Heart left ventricle (tissue), 16 donors: ENCODE measurements around the gene POMGNT1. TPM values are rescaled to one million over a fixed set of nuclear protein-coding genes. Genes with fewer than 3 reads are reported as not detected.

Experiments used
- ATAC-seq, 4 donors: fragments of 200-7000 bp; cut with Tn5 transposase; one replicate each; pipeline ENCODE4 v1.9.1; 2020 to 2022; ENCODE audit warnings: moderate library complexity in 4 of 4, mild to moderate bottlenecking in 3 of 4, moderate number of reproducible peaks in 1 of 4
- DNase-seq, 5 donors: peaks; one replicate each; pipeline ENCODE4 v3.0.0-alpha.2; 2020
- H3K27ac ChIP-seq, 12 donors: fragments of 200-600 bp; sonication (generic) in 4 of 12; one replicate each; pipeline versions ENCODE4 v1.5.0 to v1.8.0; 2016 to 2022; ENCODE audit warnings: mild to moderate bottlenecking in 2 of 12
- H3K27me3 ChIP-seq, 9 donors: fragments of 200-600 bp; sonication (generic) in 2 of 9; one replicate each; pipeline versions ENCODE4 v1.5.1 to v1.8.0; 2016 to 2022; ENCODE audit warnings: mild to moderate bottlenecking in 3 of 9
- H3K36me3 ChIP-seq, 9 donors: fragments of 200-600 bp; sonication (generic) in 2 of 9; one replicate each; pipeline versions ENCODE4 v1.5.0 to v1.8.0; 2018 to 2022; ENCODE audit warnings: mild to moderate bottlenecking in 2 of 9
- H3K4me1 ChIP-seq, 12 donors: fragments of 200-600 bp; sonication (generic) in 4 of 12; one replicate each; pipeline versions ENCODE4 v1.5.0 to v1.8.0; 2016 to 2022; ENCODE audit warnings: mild to moderate bottlenecking in 3 of 12
- H3K4me3 ChIP-seq, 12 donors: fragments of 200-600 bp; sonication (generic) in 4 of 12; one replicate each; pipeline versions ENCODE4 v1.5.0 to v1.8.0; 2017 to 2022; ENCODE audit warnings: mild to moderate bottlenecking in 9 of 12, moderate library complexity in 4 of 12
- H3K9me3 ChIP-seq, 12 donors: fragments of 200-600 bp; sonication (generic) in 4 of 12; one replicate each; pipeline versions ENCODE4 v1.5.0 to v1.8.0; 2016 to 2022; ENCODE audit warnings: mild to moderate bottlenecking in 1 of 12
- POLR2A ChIP-seq, 2 donors: fragments of 450-650 bp; IDR thresholded peaks; one replicate each; pipeline ENCODE4 v1.6.1; 2017; ENCODE audit warnings: antibody characterized with exemption in 2 of 2, mild to moderate bottlenecking in 2 of 2, moderate library complexity in 2 of 2
- WGBS, 4 donors: extraction: QIAGEN DNeasy Blood & Tissue Kit in 2 of 4; methylation state at CpG; one replicate each; pipeline versions ENCODE4 v1.1.5 to v1.1.7; 2013 to 2018; 5-methylcytosine and 5-hydroxymethylcytosine counted together
- intact Hi-C, 10 donors: fragments of 100-400 bp; cut with DNase I; formaldehyde crosslinking; loops; one replicate each; pipeline versions ENCODE4 v1.11.1 to v1.14.2; 2022
- polyA plus RNA-seq, 2 donors: library from polyadenylated mRNA; stranded (reverse); fragments of 200-250 nt; gene quantifications; one replicate each; pipeline ENCODE4 v1.2.3, GENCODE V29; 2013
- total RNA-seq, 9 donors: library from RNA; depleted of rRNA in 2 of 9; stranded (reverse); fragments of >200 nt in 2 of 9; fragmentation: NEBNext Ultra II Directional in 3 of 9; extraction: Animal tissue kit (Norgen Biotek cat#: 25700) in 3 of 9; gene quantifications; one replicate each; pipeline versions ENCODE4 v1.1.0 to v1.2.4, GENCODE V29; 2016 to 2023
- TF ChIP-seq, protein P1 (sequence below), 12 donors: fragments of 200-600 bp; sonication (generic) in 4 of 12; IDR thresholded peaks; one replicate each; pipeline versions ENCODE4 v1.5.0 to v1.8.0; 2018 to 2022; ENCODE audit warnings: antibody characterized with exemption in 12 of 12, mild to moderate bottlenecking in 5 of 12
- donor health status: ischemic (EF 13 %, LVEDD 7.1; RV severe dilation, severe dysfunction).
- donor health status: healthy with polysubstance abuse.
- donor health status: DM: no; HTN: yes; CAD: no.
- donor health status: DM: no; HTN: no; CAD: no.
- donor health status: ischemic (EF 25% LVEDD 6.9; RV normal size, moderate dysfunction).
- donor health status: ischemic (EF 25% LVEDD 5.7; RV mildly dilated, moderate dysfunction).
- donor health status: healthy.
- donor health status: DM: yes; HTN: yes; CAD: no.
- donor health status: ischemic (EF 35%, LVEDD 5.7; RV mildly dilated, moderate dysfunction).
- donor health status: nonischemic (EF 11% LVEDD 7.7; RV severe dilation, severe dysfunction).
- donor health status: DM: yes; HTN: yes; CAD: no.
- donor health status: PGD.
- donor health status: ischemic (EF 29% LVEDD 5.4; RV normal size, mild dysfunction).
- donor health status: nonischemic (EF 23%, LVEDD 6.1; RV moderate dilation, normal function).

The POMGNT1 gene
- total and polyA plus RNA-seq, 11 donors: 85.2 to 203 (median 139) TPM

DNA sequence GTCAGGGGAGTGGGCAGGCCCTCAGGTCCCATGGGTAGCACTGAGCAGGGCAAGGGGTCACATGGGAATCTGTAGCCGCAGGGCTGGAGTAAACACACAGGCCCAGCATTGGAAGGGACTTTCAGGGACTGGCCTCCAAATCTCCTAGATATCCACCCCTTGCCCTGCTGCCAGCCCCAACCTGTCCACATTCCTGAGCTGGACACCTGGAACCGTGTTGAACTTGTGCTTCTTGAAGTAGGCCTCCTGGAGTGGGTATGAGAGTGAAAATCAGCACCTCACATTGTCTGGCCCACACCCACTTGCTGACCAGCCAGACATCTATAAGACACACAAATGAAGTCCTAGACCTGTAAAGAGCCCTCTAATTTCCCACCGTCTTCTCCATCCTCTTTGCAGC is 7.7 kb downstream of the POMGNT1 start:
- peaks cover 0 to 73% (median 54%) of the 10 kb centered on the region in 9 donors for H3K36me3 ChIP-seq
- no peak overlapping the region for H3K4me3 ChIP-seq
- intact Hi-C loops: no loop called here
- H3K4me1 ChIP-seq: peaks cover 0 to 35% (median 11%) of the 10 kb centered on the region in 12 donors
- DNase-seq (no peak), ATAC-seq (no peak)
- no peaks in the 10 kb centered on the region for H3K27me3 ChIP-seq
- 77 to 86% (median 82%) methylated on average over 2 to 3 of the region's 3 CpGs for WGBS, 4 donors
- no peak for TF ChIP-seq POLR2A (IDR thresholded peaks at IDR 0.05)
- TF ChIP-seq, protein P1, sequence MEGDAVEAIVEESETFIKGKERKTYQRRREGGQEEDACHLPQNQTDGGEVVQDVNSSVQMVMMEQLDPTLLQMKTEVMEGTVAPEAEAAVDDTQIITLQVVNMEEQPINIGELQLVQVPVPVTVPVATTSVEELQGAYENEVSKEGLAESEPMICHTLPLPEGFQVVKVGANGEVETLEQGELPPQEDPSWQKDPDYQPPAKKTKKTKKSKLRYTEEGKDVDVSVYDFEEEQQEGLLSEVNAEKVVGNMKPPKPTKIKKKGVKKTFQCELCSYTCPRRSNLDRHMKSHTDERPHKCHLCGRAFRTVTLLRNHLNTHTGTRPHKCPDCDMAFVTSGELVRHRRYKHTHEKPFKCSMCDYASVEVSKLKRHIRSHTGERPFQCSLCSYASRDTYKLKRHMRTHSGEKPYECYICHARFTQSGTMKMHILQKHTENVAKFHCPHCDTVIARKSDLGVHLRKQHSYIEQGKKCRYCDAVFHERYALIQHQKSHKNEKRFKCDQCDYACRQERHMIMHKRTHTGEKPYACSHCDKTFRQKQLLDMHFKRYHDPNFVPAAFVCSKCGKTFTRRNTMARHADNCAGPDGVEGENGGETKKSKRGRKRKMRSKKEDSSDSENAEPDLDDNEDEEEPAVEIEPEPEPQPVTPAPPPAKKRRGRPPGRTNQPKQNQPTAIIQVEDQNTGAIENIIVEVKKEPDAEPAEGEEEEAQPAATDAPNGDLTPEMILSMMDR (IDR thresholded peaks at IDR 0.05): no peak
- no peak overlapping the region for H3K27ac ChIP-seq
- H3K9me3 ChIP-seq: no peaks in the 10 kb centered on the region

DNA sequence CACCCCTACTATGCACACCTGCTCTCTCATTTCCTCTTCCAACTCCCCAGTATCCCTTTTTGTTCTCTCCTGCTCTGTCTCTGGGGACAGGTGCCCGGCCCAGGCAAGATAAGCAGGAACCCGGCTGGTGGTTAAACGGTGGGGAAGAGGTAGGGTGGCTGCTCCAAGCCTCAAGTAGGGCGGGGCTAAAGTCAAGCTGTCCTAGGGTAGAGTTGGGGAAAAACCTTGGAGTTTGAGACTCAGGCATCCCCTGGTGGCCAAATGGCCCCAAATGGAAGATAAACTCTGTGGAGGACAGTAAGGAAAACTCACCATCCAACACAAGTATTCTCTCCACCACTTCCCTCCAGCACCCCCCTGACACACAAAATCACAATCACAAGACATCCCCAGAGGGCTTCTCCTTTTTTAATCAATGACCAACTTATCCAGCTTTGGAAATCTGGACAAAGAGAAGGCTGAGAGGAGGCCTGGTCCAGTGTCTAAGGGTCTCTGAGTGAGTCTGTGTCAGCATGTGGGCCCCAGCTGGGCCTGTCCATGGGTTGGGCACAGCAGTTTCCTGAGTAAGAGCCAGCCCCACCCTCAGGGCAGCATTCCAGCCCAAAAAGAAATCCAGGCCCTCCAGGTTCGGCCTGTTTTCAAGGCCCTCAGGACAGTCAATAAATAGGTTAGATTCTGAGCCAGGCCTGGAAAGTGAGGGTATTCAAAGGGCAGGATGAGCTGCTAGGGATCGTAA is 9.8 kb downstream of the POMGNT1 start:
- ATAC-seq (peak in 1 of 4 donors; percentile 5), DNase-seq (no peak)
- Histone ChIP-seq H3K4me3 (no peak overlapping the region), H3K4me1 (peaks cover 0 to 38% (median 9%) of the 10 kb centered on the region in 12 donors), H3K9me3 (no peaks in the 10 kb centered on the region), H3K27me3 (no peaks in the 10 kb centered on the region), H3K36me3 (peaks cover 0 to 57% (median 43%) of the 10 kb centered on the region in 9 donors), H3K27ac (peak overlapping the region in 8 of 12 donors; percentile 4 to 65 (median 30))
- WGBS, 4 donors: 59 to 68% (median 66%) methylated on average over 6 of the region's 6 CpGs
- TF ChIP-seq, protein P1 (IDR thresholded peaks at IDR 0.05): peak in 1 of 12 donors; percentile 14
- no peak for TF ChIP-seq POLR2A (IDR thresholded peaks at IDR 0.05)
- intact Hi-C loops: no loop called here

DNA sequence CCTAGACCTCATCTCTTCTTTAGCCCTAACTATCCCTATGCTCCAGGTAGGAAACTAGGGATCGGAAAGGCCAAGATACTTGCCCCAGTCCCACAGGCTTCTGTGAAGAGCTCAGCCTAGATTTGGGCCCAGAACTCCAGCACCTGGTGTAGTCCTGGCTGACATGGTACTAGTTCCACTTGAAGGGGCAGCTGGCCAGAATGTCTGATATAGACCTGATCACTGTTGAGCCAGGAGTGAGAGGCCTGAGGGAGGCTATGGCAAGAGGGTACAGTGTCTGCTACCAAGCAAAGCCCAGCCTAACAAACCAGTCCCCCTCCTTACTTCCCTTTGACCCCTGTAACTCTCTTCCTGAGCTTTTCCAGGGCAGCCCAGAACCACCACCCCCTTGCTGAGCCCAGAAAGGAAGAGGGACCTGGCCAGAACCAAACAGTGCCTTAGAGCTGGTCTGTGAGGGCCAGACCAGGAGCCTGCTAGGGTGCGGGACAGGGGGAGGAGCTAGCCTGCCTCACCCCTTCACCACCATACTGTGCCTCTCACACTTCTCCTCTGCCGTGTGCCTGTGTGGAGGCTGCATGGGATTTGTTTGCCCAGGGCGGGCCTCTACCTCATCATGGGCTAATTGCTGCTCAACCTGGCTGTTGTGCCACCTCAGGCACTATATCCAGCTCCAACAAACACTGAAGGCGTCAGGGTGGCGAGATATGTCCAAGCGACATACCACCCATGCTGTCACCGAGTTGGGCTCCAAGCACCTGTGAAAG is 10.9 kb downstream of the POMGNT1 start:
- ATAC-seq (peak in 2 of 4 donors; percentile 9 to 17), DNase-seq (peak in 1 of 5 donors; percentile 37)
- Histone ChIP-seq H3K27me3 (no peaks in the 10 kb centered on the region), H3K36me3 (peaks cover 0 to 45% (median 31%) of the 10 kb centered on the region in 9 donors), H3K4me1 (peaks cover 0 to 49% (median 19%) of the 10 kb centered on the region in 12 donors), H3K9me3 (no peaks in the 10 kb centered on the region), H3K4me3 (no peak overlapping the region), H3K27ac (peak overlapping the region in 8 of 12 donors; percentile 29 to 65 (median 41))
- 56 to 76% (median 70%) methylated on average over 7 to 8 of the region's 8 CpGs for WGBS, 4 donors
- intact Hi-C loops: no loop called here
- TF ChIP-seq POLR2A (IDR thresholded peaks at IDR 0.05): no peak
- TF ChIP-seq, protein P1 (IDR thresholded peaks at IDR 0.05): no peak

DNA sequence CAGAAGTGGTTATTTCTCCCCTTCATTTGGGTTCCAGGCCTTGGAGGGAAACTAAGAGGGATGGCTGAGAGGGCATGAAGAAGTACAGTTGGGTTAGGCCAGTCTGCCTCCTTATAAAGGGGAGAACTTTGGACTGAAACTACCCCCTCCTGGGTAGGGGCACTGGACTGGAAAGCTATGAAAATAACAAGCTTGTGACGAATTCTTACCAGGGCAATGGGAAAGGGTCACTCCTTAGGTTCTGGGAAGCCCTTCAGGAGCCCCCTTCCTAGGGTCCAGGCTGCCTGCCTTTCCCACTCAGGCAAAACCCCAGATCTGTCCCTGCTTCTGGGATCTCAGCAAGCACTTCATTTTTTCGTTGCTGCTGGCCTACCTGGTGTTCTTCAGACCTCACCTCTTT is 12.2 kb downstream of the POMGNT1 start:
- TF ChIP-seq, protein P1 (IDR thresholded peaks at IDR 0.05): no peak
- TF ChIP-seq POLR2A (IDR thresholded peaks at IDR 0.05): no peak
- no peak for DNase-seq
- 83 to 93% (median 90%) methylated on average over 2 of the region's 2 CpGs for WGBS, 4 donors
- intact Hi-C loops: no loop called here
- H3K27ac ChIP-seq: peak overlapping the region in 1 of 12 donors; percentile 20
- ATAC-seq: no peak
- no peaks in the 10 kb centered on the region for H3K9me3 ChIP-seq
- no peak overlapping the region for H3K4me3 ChIP-seq
- H3K27me3 ChIP-seq: no peaks in the 10 kb centered on the region
- H3K36me3 ChIP-seq: peaks cover 0 to 37% (median 20%) of the 10 kb centered on the region in 9 donors
- H3K4me1 ChIP-seq: peaks cover 0 to 52% (median 23%) of the 10 kb centered on the region in 12 donors
